GM18873 (cell line): ENCODE results near the gene BTNL8.

Source experiments
- ATAC-seq: cut with Tn5 transposase; IDR thresholded peaks from one replicate; pipeline ENCODE4 v1.9.1; 2021; ENCODE audit warnings: mild to moderate bottlenecking, moderate library complexity, moderate number of reproducible peaks; ENCODE audit not compliant: unreplicated experiment, low FRiP score

The BTNL8 gene

GRCh38 chr5:180950291-180950949 is 51.5 kb downstream of the BTNL8 start:
- ATAC-seq: no peak

- ATAC-seq: no peak
Observed at GRCh38 chr5:180959661-180960060, 60.7 kb downstream of the BTNL8 start.

GRCh38 chr5:180960209-180960608 is 61.2 kb downstream of the BTNL8 start:
- no peak for ATAC-seq

GRCh38 chr5:180969406-180969805 is 70.4 kb downstream of the BTNL8 start:
- no peak for ATAC-seq

GRCh38 chr5:180970336-180970735 is 71.4 kb downstream of the BTNL8 start:
- ATAC-seq: no peak

GRCh38 chr5:180970875-180971274 is 71.9 kb downstream of the BTNL8 start:
- no peak for ATAC-seq

GRCh38 chr5:180974612-180975315 is 75.8 kb downstream of the BTNL8 start:
- no peak for ATAC-seq

GRCh38 chr5:180975338-180975737 is 76.4 kb downstream of the BTNL8 start:
- peak; percentile 98 for ATAC-seq

- ATAC-seq: no peak
Observed at GRCh38 chr5:180976518-180976917, 77.6 kb downstream of the BTNL8 start.

- no peak for ATAC-seq
Observed at GRCh38 chr5:180977852-180978251, 78.9 kb downstream of the BTNL8 start.

- no peak for ATAC-seq
Observed at GRCh38 chr5:180982008-180982741, 83.2 kb downstream of the BTNL8 start.

GRCh38 chr5:180988016-180988415 is 89.1 kb downstream of the BTNL8 start:
- no peak for ATAC-seq

GRCh38 chr5:180988592-180988991 is 89.6 kb downstream of the BTNL8 start, which contains the start of gene BTNL3:
BTNL3 (plus strand) TSS chr5:180988846; CDS start chr5:180989029, 183 bp downstream.
- no peak for ATAC-seq

GRCh38 chr5:180990086-180990881 is 91.3 kb downstream of the BTNL8 start:
- ATAC-seq: no peak

- no peak for ATAC-seq
Observed at GRCh38 chr5:180990882-180991242, 91.9 kb downstream of the BTNL8 start.
